Parathyroid adenoma (tissue), 2 donors: ENCODE data around the gene MS4A18.

Experiments used
- H2AFZ ChIP-seq: fragments of 300-600 bp; sonication (generic); one replicate; pipeline ENCODE4 v1.7.0; 2017; ENCODE audit warnings: antibody characterized with exemption, mild to moderate bottlenecking
- H3K27ac ChIP-seq: fragments of 300-600 bp; sonication (generic); one replicate; pipeline ENCODE4 v1.7.0; 2017
- H3K27me3 ChIP-seq: fragments of 300-600 bp; sonication (generic); one replicate; pipeline ENCODE4 v1.7.0; 2017; ENCODE audit warnings: low read length; ENCODE audit not compliant: control insufficient read depth, insufficient read depth
- H3K36me3 ChIP-seq: fragments of 300-600 bp; sonication (generic); one replicate; pipeline ENCODE4 v1.7.0; 2017; ENCODE audit warnings: low read length; ENCODE audit not compliant: control insufficient read depth, insufficient read depth
- H3K4me1 ChIP-seq: fragments of 300-600 bp; sonication (generic); one replicate; pipeline ENCODE4 v1.7.0; 2017; ENCODE audit warnings: control low read depth
- H3K4me2 ChIP-seq: fragments of 300-600 bp; sonication (generic); one replicate; pipeline ENCODE4 v1.7.0; 2017; ENCODE audit warnings: low read length
- H3K4me3 ChIP-seq: fragments of 300-600 bp; sonication (generic); one replicate; pipeline ENCODE4 v1.7.0; 2017; ENCODE audit warnings: low read depth, low read length
- H3K79me2 ChIP-seq: fragments of 300-600 bp; sonication (generic); one replicate; pipeline ENCODE4 v1.7.0; 2017; ENCODE audit warnings: control low read depth
- H3K9ac ChIP-seq: fragments of 300-600 bp; sonication (generic); one replicate; pipeline ENCODE4 v1.7.0; 2017; ENCODE audit warnings: mild to moderate bottlenecking
- H3K9me3 ChIP-seq: fragments of 300-600 bp; sonication (generic); one replicate; pipeline ENCODE4 v1.7.0; 2017; ENCODE audit warnings: low read length; ENCODE audit not compliant: control insufficient read depth
- TF ChIP-seq, protein P1 (sequence below): fragments of 300-600 bp; sonication (generic); IDR thresholded peaks from one replicate; pipeline ENCODE4 v1.7.0; 2017; ENCODE audit warnings: antibody characterized with exemption, mild to moderate bottlenecking
- donor health status: primary hyperparathyroidism.

The MS4A18 gene

DNA sequence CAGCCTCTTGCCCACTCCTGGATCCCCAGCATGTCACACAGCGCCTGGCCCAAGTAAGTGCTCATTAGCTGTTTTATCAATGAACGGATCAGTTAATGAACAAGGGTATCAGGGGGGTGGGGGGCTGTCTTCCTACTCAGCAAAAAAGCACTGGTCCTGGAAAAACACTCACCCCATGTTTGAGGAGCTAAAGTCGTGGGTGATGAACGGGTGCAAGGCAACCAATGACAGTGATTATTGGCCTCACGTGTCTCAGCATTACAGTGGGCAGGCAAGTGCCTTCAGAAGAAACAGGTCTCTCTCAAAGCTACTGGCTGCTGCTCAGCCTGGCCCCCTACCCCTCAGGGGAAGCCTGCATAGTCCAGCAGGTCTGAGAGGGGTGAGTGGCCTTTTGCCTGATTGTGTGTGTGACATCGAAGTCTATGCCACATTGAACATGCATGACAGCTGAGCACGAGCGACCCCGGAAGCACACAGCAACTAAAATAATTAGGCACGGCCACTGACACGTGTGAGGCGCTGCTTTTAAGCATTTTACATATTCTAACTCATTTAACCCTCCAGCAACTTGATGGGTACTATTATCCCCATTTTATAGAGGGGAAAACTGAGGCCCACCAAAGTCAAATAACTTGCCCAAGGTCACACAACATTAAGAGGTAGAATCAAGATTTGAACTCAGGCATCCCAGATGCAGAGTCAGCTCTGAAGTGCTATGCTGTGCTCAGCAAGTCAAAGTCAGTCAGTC, 58.0 kb downstream of the MS4A18 start:
- no peak overlapping the region for H3K4me2 ChIP-seq
- H3K79me2 ChIP-seq: no peaks in the 10 kb centered on the region
- no peaks in the 10 kb centered on the region for H3K36me3 ChIP-seq
- H3K4me1 ChIP-seq: no peaks in the 10 kb centered on the region
- H3K4me3 ChIP-seq: no peak overlapping the region
- H3K9ac ChIP-seq: no peak overlapping the region
- TF ChIP-seq, protein P1, sequence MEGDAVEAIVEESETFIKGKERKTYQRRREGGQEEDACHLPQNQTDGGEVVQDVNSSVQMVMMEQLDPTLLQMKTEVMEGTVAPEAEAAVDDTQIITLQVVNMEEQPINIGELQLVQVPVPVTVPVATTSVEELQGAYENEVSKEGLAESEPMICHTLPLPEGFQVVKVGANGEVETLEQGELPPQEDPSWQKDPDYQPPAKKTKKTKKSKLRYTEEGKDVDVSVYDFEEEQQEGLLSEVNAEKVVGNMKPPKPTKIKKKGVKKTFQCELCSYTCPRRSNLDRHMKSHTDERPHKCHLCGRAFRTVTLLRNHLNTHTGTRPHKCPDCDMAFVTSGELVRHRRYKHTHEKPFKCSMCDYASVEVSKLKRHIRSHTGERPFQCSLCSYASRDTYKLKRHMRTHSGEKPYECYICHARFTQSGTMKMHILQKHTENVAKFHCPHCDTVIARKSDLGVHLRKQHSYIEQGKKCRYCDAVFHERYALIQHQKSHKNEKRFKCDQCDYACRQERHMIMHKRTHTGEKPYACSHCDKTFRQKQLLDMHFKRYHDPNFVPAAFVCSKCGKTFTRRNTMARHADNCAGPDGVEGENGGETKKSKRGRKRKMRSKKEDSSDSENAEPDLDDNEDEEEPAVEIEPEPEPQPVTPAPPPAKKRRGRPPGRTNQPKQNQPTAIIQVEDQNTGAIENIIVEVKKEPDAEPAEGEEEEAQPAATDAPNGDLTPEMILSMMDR: no peak
- no peak overlapping the region for H2AFZ ChIP-seq
- no peaks in the 10 kb centered on the region for H3K9me3 ChIP-seq
- no peak overlapping the region for H3K27ac ChIP-seq
- H3K27me3 ChIP-seq: no peaks in the 10 kb centered on the region

GRCh38 chr11:60783141-60783484, 58.6 kb downstream of the MS4A18 start:
- Histone ChIP-seq H2AFZ (no peak overlapping the region), H3K36me3 (no peaks in the 10 kb centered on the region), H3K4me2 (no peak overlapping the region), H3K27me3 (no peaks in the 10 kb centered on the region), H3K4me3 (no peak overlapping the region), H3K27ac (no peak overlapping the region), H3K79me2 (no peaks in the 10 kb centered on the region), H3K4me1 (no peaks in the 10 kb centered on the region), H3K9me3 (no peaks in the 10 kb centered on the region), H3K9ac (no peak overlapping the region)
- TF ChIP-seq, protein P1: no peak

- TF ChIP-seq, protein P1: no peak
- H3K4me3 ChIP-seq: no peak overlapping the region
- H3K79me2 ChIP-seq: no peaks in the 10 kb centered on the region
- no peaks in the 10 kb centered on the region for H3K4me1 ChIP-seq
- H3K9ac ChIP-seq: no peak overlapping the region
- no peaks in the 10 kb centered on the region for H3K36me3 ChIP-seq
- no peaks in the 10 kb centered on the region for H3K9me3 ChIP-seq
- H3K27me3 ChIP-seq: no peaks in the 10 kb centered on the region
- H3K27ac ChIP-seq: no peak overlapping the region
- no peak overlapping the region for H2AFZ ChIP-seq
- H3K4me2 ChIP-seq: no peak overlapping the region
These were observed 59.4 kb downstream of the MS4A18 start for GRCh38 chr11:60783911-60784310.

- Histone ChIP-seq H3K4me1 (no peaks in the 10 kb centered on the region), H3K27me3 (no peaks in the 10 kb centered on the region), H3K9ac (no peak within 1 kb of the TSS), H2AFZ (no peak within 1 kb of the TSS), H3K79me2 (no peaks in the 10 kb centered on the region), H3K36me3 (no peaks in the 10 kb centered on the region), H3K4me2 (no peak within 1 kb of the TSS), H3K4me3 (no peak within 1 kb of the TSS), H3K9me3 (no peaks in the 10 kb centered on the region), H3K27ac (no peak within 1 kb of the TSS)
- TF ChIP-seq, protein P1: no peak
These were observed 60.6 kb downstream of the MS4A18 start, which contains the start of gene MS4A10 for GRCh38 chr11:60785136-60785535. Gene MS4A10, plus strand, starts transcription at chr11:60785333. Its CDS starts 5,003 bp downstream, at chr11:60790336.

DNA sequence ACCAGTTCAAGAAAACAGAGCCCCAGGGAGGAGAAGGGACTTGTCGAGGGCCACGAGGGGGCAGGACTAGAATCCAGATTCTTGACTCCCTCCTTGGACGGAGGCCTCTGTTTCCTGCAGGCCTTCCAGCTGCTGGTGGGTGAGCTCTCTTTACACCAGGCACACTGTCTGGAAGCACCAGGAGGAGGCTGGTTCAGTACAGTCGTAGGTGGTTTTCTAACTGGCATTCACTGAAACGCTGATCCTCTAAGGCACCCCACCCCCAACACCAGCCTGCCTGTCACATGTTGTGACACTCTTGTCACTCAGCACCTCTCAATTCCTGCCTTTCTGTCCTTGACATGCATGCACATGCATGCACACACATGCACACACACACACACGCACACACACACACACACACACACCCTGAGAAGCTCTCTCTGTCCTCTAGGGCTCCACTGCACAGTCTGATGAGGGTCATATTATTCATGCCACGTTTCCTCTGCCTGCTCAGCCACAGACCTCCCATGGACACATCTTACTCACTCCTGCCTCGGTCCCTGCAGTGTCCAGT, 61.4 kb downstream of the MS4A18 start:
- Histone ChIP-seq H3K4me2 (no peak overlapping the region), H3K4me3 (no peak overlapping the region), H3K9ac (no peak overlapping the region), H3K27me3 (no peaks in the 10 kb centered on the region), H3K27ac (no peak overlapping the region), H3K4me1 (no peaks in the 10 kb centered on the region), H3K9me3 (no peaks in the 10 kb centered on the region), H2AFZ (no peak overlapping the region), H3K36me3 (no peaks in the 10 kb centered on the region), H3K79me2 (no peaks in the 10 kb centered on the region)
- TF ChIP-seq, protein P1: no peak
